GM19025 (cell line): ENCODE data around the gene AMPH.
"Not testable (repeated sequence)": the region's sequence is repeated elsewhere in the genome, so short reads cannot be mapped to it uniquely, and the experiment has no call there.

ENCODE experiments used
- ATAC-seq: cut with Tn5 transposase; IDR thresholded peaks from one replicate; pipeline ENCODE4 v1.9.1; 2021; ENCODE audit warnings: mild to moderate bottlenecking, low read depth, moderate library complexity; ENCODE audit not compliant: unreplicated experiment

Gene AMPH

DNA sequence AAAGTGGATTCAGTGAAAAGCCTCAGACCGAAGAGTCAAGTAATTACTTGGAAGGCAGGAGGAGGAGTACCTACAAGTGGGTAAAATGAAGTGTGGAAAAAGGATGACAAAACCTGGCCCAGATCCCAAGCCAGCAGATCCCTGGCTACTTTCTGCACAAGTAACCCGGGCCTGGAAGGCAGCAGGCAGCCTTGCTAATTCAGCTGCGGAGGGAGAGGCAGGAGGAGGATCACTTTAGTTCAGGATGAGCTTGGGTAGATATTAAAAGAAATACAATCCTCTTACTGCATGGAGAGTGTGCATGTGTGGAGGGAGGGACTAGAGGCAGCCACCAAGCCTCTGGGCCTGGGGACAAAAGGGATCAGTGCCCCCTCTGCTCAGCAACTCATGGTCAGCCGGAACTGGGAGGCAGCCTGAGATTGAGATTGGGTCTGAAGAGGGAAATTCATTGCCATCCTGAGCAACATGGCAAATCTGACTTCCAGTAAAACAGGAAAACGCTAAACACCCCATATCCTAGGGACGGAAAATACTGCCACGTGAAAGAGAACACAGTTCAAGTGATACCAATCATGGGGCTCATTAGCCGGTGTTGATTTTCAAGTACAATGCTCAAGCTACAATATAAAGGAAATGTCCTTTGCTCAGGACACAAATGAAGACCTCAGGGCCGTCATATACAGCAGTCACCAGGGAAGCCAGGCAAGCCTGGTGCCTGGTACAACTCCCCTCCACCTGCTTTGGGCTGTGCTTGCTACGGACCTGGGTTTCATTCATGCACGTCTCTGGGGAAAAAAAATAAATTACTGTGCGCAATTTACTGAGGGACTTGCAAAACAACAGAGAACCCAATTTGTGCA, 1.3 kb downstream of the AMPH start:
- no peak for ATAC-seq

DNA sequence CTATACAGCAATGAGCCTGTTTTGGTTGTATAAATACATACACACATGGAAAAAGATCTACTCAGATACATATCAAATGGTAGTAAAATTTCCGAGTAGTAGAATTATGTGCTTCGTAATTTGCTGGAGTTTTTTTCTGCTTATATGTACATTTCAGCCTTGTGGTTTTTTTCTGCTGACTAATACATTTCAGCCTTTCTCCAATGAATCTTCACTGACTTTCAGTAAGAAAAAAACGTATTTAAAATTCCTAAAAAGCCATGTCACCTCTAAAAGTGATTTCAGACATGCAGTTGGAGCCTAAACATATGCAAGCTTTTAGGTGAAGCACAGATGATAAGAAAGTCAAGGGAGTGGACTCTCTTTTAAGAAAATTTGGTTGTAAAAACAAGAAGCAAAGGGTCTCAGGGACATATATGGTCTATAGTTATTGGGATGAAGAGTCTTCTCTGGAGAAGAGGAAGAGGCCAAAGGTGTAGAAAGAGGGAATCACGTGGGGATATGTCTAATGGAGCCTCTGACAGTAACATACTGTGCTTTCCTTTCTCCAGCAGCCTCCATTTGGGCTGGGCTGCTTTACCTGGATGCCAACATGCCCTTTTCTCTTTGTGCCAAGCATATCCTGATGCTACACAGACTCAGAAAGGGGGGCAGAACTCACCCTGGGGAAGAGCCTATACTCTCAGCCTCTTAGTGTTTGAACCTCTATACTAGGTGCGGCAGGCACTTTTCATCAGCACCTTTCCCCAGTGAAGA, 2.4 kb downstream of the AMPH start:
- no peak for ATAC-seq

DNA sequence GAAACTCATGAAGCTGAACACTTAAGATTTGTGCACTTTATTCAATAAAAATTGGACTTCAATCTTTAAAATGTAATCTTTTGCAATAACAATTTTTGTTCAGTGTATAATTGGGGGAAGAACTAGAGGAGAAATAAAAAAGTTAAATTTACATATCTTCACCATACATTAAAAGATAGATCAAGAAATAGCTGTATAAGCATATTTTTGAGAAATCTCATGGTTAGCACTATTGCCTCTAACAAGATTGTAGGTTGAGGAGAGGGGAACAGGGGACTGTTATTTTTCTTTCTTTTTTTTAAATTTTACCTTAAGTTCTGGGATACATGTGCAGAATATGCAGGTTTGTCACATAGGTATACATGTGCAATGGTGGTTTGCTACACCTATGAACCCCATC, 5.3 kb downstream of the AMPH start:
- ATAC-seq: no peak

DNA sequence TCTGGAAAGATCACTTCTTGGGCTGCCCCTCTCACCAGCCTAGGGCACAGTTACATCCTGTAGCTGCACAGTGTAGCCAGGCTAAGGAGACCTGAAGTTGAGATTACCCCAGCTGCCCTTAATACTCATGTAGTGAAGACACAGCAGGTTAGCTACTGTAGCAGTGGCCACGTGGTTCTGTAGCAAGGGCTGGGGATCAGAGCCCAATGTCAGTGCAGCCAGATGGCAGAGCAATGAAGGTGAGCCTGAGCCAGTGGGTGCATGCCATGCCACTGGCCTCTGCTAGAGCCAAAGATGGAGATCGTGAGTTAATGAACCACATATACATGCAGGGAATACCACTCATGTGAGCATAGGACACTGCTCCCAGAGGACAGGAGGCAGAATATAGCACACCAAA, 15.5 kb downstream of the AMPH start:
- ATAC-seq: no peak

DNA sequence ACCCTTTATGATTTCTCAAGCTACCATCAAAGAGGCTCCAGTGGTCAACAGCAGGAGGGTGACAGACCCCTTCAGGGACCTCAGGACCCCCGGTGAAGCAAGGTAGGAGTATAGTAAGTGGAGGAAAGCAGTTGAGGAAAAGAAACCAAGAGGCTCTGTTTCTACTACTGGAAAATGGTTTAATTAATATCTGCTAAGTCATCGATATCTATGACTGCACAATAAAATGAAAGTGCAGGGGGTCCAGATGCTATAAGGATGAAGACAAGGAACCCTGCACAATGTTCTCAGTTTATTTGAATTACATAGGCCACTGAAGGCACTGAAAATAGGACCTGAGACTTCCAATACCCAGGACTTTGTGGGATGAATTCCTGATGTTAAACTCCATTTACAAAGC, 23.7 kb downstream of the AMPH start:
- no peak for ATAC-seq

DNA sequence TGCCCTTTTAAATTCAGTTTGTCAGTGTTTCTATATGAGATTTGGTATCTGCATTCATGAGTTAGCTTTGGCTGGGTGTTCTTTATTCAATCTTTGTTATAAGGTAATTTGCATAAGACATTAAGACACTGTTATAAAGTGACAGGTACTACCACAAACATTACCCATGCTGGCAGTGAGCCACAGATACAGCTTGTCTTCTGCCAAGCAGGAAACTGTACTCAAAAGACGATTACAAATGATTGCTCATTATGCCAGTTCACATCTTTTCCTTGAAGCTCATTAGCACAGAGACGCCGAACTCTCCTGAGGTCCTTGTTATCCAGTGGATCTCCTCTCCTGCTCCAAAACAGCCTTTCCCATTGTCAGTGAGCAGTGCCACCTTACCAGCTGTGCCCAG, 30.4 kb downstream of the AMPH start:
- no peak for ATAC-seq

DNA sequence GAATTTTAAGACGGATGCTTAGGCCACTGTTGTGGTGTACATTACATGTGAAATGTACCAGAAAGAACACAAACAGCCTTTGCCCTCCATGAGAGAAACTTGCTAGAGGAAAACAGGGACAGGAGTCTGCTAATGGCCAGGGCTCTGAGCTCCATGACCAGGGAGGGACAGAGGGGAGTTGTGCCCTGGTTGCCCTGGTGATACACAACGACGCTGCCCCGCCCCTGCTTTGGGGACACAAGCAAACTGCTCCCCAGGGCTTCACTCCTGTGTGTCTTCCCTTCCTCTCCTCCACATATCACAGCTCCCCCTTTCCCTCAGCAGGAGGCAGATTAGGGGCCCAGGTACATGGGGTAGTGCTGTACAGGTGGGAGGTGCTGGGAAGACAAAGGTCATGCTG, 36.2 kb downstream of the AMPH start:
- no peak for ATAC-seq

DNA sequence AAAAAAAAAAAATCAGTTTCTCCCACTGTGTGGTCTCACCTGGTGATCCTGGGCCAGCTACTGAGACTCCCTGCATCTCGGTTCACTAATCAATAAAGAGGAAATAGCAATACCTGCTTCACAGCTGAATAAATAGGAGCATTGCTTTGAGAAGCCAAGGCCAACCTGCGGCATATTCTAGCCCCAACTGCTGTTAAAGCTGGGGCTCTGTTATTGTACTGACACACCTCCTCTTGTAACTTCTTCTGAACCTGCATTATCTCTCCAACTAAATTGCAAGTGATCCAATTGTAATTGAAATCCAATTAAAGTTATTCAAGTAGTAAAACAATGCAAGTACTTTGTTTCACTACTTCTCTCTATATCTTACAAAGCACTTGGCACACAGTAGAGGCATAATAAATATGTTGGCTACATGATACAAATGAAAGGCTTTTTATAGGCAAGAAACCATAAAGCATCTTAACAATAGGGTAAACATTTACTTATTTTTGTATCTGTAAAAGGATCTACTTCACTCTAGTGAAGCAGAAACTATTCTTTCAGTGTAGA, 38.4 kb downstream of the AMPH start:
- ATAC-seq: no peak

DNA sequence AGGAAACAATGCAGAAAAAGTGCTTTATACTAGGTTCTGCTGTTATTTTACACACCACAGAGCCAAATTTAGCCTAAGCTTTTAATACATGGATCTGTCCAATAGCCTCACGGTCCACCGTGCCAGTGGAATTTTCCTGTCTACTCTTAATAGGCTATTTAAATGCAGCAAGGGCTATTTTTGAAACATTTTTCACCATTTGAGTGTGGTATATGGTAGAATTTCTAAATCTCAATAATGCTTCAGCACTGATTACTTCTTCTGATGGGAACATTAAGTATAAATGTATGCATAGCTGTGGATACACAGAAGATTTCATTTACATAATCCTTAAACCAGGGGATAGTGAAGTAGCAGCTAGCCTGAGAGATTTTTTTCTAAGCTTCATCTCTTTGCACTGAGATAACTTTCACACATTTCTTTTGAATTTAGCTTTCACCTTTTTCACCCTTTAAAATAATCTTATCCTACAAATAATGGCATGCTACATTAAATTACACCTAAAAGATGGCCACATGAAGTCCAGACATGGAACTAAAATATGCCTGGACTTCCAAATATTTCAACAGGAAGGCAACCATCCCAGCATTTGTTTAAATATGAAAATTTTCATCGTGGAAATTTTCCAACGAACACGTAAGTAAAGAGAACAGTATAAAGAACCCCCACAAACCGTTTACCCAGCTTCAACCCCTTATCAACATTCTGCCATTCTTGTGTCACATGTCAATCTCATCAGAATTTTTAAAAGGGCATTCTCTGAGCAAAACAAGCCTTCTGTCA, 45.4 kb downstream of the AMPH start:
- no peak for ATAC-seq

DNA sequence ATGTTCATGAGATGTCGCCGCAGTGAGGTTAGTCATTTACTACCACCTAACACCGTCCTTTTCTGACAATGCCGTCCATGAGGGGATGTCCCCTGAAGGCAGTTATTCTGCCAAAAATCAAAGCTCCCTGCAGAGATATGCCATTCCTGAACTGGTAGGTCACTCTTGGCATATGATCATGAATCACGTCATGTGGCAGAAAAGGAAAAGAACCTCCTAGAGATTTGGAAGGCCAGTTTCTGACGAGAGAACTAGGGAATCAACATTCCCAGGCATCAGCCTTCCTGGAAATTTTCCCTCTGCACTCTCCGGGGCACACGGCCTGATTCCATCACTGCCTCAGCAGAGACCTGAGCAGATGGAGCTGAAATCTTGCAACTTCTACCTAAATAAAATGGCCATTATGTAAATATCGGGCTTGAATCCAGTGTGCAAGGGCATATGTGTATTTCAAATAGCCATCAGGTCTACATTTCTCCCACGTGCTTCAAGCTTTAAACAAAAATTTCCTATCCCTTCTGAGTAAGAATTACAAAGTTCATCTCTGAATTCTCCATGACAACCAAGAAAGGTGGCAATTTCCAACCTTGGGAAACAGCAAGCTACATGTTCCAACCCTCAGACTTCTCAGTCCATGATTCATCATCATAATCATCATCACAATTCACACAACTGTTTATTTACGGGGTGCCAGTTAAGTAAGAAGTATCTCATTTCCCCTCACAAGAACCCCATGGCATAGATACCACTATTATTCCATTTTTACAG, 46.5 kb downstream of the AMPH start:
- ATAC-seq: no peak

DNA sequence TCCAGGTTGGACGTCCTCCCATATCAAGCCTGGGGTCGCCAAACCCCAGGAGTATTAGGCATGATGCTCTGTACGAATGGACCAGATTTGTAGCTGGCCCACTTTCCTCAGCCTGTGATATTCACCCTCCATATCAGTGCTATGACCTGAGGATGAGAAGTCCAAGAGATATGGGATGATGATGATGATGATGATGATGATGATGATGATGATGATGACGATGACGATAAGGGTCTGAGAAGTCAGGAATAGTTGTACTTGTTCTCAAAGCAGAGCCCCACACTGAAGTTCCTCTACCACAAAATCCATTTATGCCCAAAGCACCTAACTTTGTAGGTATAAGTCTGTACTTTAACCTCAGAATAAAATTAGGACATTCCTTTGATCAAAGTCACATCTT, 50.7 kb downstream of the AMPH start:
- ATAC-seq: no peak

DNA sequence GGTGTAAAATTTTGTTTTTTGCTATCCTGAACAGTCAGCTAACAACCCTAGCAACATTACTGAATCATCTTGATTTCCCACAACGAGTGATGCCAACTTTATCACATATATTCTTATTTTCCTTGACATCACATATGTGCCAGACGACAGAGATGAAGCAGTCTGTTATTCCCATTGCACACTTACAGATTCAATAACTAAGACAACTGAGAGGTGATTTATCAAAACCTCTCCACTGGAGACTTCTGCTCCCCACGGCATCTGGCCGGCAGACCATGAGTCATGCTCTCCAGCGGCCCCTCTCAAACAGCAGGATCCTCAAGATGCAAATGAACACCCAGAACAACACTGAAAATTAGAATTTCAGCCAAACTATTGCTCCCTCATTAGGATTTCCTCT, 57.1 kb downstream of the AMPH start:
- no peak for ATAC-seq

DNA sequence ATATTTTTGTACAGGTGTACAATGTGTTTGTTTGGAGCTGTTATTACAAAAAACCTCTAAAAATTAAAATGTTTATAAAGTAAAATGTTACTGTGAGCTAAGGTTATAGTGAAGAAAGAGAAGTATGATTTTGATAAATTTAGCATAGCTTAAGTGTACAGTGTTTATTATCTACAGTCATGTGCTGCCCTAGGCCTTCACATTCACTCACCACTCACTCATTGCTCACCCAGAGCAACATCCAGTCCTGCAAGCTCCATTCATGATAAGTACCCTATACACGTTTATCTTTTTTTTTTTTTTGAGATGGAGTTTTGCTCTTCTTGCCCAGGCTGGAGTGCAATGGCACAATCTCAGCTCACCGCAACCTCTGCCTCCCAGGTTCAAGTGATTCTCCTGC, 59.6 kb downstream of the AMPH start:
- not testable (repeated sequence) for ATAC-seq

DNA sequence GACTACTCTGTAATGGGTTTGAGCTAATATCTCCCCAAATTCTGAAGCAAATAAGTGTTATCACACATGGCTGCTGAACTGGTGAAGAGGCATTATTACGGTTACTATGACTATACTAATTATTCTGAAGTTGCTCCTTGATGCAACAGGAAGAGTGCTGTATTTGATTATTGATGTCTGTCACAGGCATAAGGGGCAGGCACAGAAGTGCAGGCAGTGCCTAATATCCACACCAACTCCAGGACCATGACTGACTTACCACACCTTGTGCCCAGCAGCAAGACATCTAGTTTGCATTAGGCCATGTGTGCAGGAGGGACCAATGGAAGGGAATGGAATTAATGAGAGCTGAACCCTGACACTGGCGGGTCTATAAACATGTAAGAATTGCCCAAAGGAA, 62.7 kb downstream of the AMPH start:
- no peak for ATAC-seq

DNA sequence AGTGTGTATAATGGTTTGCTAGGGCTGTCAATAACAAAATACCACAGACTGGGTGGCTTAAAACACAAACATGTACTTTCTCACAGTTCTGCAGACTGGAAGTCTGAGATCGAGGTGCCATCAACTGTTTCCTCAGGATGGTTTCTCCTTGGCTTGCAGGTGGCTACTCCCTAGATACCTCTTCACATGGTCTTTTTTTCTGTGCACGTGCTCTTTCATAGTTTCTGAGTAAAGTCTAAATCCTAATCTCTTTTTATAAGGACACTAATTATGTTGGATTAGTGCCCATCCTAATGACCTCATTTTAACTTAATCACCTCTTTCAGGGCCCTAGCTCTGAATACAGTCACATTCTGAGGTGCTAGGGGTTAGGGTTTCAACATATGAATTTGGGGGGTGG, 65.9 kb downstream of the AMPH start:
- no peak for ATAC-seq

DNA sequence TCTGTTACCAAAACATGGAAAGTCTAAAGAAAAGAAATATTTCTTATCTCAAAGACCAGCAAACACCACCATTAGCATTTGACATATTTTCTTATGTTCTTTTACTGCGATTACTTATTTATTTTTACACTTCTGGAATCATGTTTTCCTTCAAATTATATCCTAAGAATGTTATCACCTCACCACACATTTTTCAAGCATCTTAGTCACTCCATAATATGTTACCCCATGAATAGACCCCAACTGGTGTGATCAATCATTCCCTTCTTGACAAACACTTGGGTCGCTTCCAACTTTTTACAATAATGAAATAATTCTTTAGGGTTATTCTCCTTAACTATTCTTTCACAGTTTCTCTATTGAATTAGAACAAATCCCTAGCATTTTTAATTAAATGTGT, 67.4 kb downstream of the AMPH start:
- no peak for ATAC-seq

DNA sequence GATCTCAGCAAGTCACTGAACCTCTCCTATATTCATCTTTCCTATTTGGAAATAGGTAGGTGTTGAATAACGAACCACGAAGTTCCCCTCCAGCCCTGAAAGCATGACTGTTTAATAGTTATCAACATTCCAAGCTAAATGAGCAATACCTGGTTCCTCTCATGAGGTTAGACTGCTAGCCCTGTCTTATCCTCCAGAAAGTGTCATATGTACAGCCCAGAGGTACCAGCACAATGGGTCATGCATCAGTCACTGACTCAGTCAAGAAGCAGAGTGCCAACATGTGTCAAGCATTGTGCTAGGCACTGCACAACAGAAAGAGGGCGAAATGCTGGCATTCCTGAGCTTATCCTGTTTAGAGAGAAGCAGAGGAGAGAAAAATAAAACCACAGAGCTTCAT, 70.0 kb downstream of the AMPH start:
- ATAC-seq: no peak

DNA sequence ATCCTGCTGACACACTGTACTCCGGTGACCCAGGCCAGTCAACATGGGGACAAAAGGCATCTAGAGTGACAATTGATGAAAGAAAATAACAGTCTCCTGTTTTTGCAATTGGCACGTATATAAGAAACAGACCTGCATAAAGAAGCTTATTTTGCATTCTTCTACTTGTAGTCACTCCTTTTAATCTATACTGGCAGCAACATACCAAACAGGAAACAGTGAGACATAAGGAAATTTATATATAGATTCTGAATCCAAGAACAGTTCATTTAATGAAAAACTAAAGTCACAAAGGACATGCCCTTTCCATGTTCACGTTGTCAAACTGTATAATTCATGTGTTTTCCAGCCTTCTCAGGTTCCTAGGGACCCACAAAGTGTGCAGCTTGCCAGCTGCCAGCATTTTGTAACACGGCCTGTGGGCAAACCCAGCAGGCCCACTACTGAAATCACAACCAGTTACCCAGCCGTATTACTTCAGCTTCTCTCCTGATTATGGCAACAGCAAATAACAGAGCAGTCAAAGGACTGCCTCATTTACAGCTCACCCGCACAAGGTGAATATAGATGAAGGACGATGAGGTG, 72.3 kb downstream of the AMPH start:
- no peak for ATAC-seq

DNA sequence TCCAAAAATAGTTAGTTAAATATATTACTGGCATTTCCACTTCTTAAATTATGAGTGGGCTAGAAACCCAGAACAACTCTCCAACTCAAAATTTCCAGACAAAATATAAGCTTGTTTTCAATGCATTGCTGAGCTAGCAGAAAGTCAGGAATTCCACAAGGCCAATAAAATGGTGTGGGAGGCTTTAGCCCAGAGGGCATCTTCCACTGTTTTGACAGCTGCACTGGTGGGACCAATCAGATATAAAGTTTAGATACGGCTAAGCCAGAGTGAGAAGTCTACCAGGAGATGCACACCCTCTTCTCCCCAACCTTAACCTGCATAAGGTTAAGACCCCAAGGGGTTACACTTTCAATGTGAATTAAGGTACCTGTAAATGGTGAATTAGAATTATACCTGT, 76.6 kb downstream of the AMPH start:
- no peak for ATAC-seq

DNA sequence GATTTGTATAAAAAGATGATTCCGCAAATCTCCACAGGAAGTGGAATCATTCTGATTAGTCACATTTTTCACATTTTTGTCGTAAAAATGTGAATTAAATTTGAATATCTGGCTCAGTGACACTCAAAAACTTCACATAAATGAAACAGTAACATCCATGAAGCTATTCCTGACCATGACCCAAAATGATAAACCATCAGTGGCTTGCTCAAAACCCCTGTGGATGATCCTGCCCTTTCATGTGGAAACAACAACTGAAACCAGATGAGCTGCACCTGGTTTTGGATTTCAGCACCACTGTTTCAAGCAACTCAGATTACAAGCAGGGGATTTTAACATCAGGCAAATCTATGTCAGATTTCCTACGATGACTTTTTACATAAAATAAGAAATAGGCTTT, 80.3 kb downstream of the AMPH start:
- no peak for ATAC-seq
